ENCODE results near the gene CALML5.

The CALML5 gene

GRCh38 chr10:5499493-5500140 is at the start of gene CALML5:
Gene CALML5 (minus strand): TSS chr10:5499570. CDS start chr10:5499438, 132 bp downstream.
- no peaks in the 10 kb centered on the region for H3K9me3 Mint-ChIP-seq
- H3K36me3 Mint-ChIP-seq (ENCODE audit: low read depth) = no peaks in the 10 kb centered on the region
- DNase-seq (no peak), ATAC-seq (no peak)
- H3K4me3 Mint-ChIP-seq = no peak within 1 kb of the TSS
- H3K27ac Mint-ChIP-seq = no peak within 1 kb of the TSS
- H3K4me1 Mint-ChIP-seq = no peaks in the 10 kb centered on the region
- H3K27me3 Mint-ChIP-seq = peaks cover 11% of the 10 kb centered on the region

DNA sequence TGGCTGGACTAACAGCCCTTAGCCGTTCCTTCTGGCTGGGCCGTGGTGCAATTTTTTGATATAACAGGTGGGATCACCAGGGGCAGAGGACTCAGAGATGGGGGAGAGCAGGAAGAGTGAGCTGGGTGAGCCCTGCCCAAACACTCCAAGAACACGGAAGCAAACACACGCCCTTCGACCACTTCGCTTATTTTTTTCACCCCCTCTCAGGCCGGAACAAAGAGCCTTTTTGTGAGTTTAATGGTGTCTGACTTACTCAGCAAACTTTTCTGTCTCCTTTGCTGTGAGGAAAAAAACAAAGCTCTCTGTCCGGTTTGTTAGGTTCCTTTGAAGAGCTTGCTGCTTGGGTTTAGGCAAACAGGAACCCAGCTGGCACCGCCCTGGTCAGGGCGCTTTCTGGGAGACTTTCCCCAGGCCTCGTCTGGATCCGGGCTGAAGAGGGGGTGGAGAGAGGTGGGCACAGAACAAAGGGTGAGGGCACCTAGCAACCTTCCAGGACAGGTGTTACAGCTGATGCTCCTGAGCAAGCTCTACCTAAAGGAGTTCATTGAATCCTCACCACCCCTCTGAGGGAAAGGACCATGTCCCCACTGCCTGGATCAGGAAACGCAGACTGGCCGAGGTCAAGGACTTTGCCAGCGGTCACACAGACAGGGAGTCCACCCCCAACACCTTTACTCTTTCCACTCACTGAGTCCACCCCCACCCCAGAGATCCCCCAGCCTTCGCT is 48.7 kb upstream of the CALML5 start:
- no peak for DNase-seq
- H3K36me3 Mint-ChIP-seq (ENCODE audit: low read depth) = no peaks in the 10 kb centered on the region
- peaks cover 4% of the 10 kb centered on the region for H3K27me3 Mint-ChIP-seq
- H3K9me3 Mint-ChIP-seq = peaks cover 5% of the 10 kb centered on the region
- peaks cover 27% of the 10 kb centered on the region for H3K4me1 Mint-ChIP-seq
- ATAC-seq = no peak
- H3K27ac Mint-ChIP-seq = no peak overlapping the region
- H3K4me3 Mint-ChIP-seq = no peak overlapping the region

GRCh38 chr10:5547681-5547930 is 48.2 kb upstream of the CALML5 start:
- no peak overlapping the region for H3K4me3 Mint-ChIP-seq
- DNase-seq (no peak), ATAC-seq (no peak)
- no peaks in the 10 kb centered on the region for H3K36me3 Mint-ChIP-seq (ENCODE audit: low read depth)
- H3K27ac Mint-ChIP-seq = no peak overlapping the region
- peaks cover 22% of the 10 kb centered on the region for H3K4me1 Mint-ChIP-seq
- H3K9me3 Mint-ChIP-seq = peaks cover 9% of the 10 kb centered on the region
- peaks cover 4% of the 10 kb centered on the region for H3K27me3 Mint-ChIP-seq

DNA sequence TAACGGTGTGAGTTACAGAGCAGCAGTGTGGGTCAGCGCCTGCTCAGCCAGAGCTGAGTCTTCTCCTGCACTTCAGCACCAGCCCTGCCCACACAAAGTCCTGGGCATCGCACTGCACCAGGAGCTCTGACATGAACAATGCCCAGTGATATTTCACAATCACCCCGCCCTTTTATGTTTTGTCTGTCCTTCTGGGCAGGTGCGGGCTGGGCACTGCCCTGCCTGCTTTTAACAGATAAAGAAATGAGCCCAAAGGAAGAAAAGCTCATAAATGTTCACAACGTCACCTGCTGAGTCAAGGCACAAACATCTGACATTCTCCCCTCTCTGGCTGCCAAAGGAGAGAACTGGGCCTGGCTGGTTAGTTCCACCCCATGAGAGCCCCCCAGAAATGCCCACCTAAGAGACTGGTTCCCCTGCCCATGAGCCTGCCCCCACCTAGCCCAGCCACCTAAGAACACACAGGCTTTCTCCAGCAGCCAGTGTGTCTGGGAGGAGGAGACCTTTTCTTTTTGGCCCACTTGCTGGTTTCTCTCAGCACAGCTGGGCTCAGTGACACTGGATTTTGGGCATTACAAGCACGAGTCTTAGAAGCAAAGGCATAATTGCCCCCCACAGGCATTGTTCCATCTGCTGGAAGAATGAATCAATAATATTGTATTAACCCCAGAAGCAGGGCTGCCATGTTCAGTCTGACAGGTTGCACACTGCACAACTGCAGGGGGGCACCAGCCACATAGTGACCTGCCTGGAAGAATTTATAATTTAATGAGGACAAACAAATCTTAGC is 47.7 kb upstream of the CALML5 start:
- Mint-ChIP-seq H3K4me3 (no peak overlapping the region), H3K27me3 (peaks cover 4% of the 10 kb centered on the region), H3K9me3 (peaks cover 13% of the 10 kb centered on the region), H3K27ac (no peak overlapping the region), H3K4me1 (peaks cover 17% of the 10 kb centered on the region), H3K36me3 (ENCODE audit: low read depth) (peaks cover 2% of the 10 kb centered on the region)
- DNase-seq (no peak), ATAC-seq (no peak)

- ATAC-seq (no peak), DNase-seq (no peak)
- H3K4me3 Mint-ChIP-seq = no peak overlapping the region
- no peak overlapping the region for H3K27ac Mint-ChIP-seq
- H3K36me3 Mint-ChIP-seq (ENCODE audit: low read depth) = peaks cover 3% of the 10 kb centered on the region
- peaks cover 18% of the 10 kb centered on the region for H3K9me3 Mint-ChIP-seq
- peaks cover 4% of the 10 kb centered on the region for H3K27me3 Mint-ChIP-seq
- peaks cover 6% of the 10 kb centered on the region for H3K4me1 Mint-ChIP-seq
These were observed 46.7 kb upstream of the CALML5 start for GRCh38 chr10:5545778-5546710.

DNA sequence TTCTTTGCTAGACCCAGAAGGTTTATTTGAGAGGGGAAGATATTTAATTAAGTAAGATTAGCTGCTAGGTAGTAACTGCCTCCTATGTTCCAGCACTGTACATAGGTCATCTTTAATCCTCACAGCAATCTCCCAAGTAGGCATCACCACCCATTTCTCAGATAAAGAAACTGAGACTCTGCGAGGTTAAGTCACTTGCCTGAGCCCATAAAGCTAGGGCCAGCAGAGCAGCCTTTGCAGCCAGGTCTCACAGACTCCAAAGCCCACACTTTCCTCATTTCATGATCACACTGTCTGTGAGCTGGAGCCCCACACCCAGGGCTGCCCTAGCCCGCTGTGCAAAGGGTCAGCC is 46.0 kb upstream of the CALML5 start:
- DNase-seq (no peak), ATAC-seq (no peak)
- Mint-ChIP-seq H3K4me1 (peaks cover 2% of the 10 kb centered on the region), H3K36me3 (ENCODE audit: low read depth) (peaks cover 3% of the 10 kb centered on the region), H3K27ac (no peak overlapping the region), H3K27me3 (peaks cover 4% of the 10 kb centered on the region), H3K4me3 (no peak overlapping the region), H3K9me3 (peaks cover 18% of the 10 kb centered on the region)

DNA sequence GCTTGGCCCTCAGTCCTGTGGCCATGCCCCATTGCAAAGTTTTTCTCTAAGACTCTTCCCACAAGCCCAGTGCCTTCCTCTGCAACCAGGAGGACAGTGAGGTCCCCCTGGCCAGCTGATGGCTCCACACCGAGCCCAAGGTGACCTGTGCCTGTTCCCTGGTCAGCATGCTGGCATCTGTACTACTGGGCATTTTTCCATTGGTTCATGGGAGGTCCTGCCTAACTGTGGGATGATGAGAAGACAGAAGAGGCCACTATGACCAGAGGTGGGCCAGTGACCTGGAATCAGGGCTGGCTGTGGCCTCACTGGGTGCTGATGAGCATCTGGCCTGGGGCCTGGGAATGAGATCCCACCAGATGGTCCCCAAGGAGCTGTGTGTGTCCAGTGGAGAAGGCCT is 45.6 kb upstream of the CALML5 start:
- no peak overlapping the region for H3K27ac Mint-ChIP-seq
- H3K36me3 Mint-ChIP-seq (ENCODE audit: low read depth) = peaks cover 3% of the 10 kb centered on the region
- H3K4me3 Mint-ChIP-seq = no peak overlapping the region
- DNase-seq (no peak), ATAC-seq (no peak)
- H3K27me3 Mint-ChIP-seq = peaks cover 4% of the 10 kb centered on the region
- H3K9me3 Mint-ChIP-seq = peaks cover 18% of the 10 kb centered on the region
- H3K4me1 Mint-ChIP-seq = no peaks in the 10 kb centered on the region

- Mint-ChIP-seq H3K27ac (no peak overlapping the region), H3K4me1 (no peaks in the 10 kb centered on the region), H3K36me3 (ENCODE audit: low read depth) (peaks cover 3% of the 10 kb centered on the region), H3K4me3 (no peak overlapping the region), H3K27me3 (peaks cover 4% of the 10 kb centered on the region), H3K9me3 (peaks cover 18% of the 10 kb centered on the region)
- DNase-seq (no peak), ATAC-seq (no peak)
These were observed 44.9 kb upstream of the CALML5 start for GRCh38 chr10:5544216-5544805.

GRCh38 chr10:5543623-5544022 is 44.3 kb upstream of the CALML5 start:
- H3K36me3 Mint-ChIP-seq (ENCODE audit: low read depth) = peaks cover 3% of the 10 kb centered on the region
- peaks cover 4% of the 10 kb centered on the region for H3K27me3 Mint-ChIP-seq
- H3K27ac Mint-ChIP-seq = no peak overlapping the region
- peaks cover 18% of the 10 kb centered on the region for H3K9me3 Mint-ChIP-seq
- H3K4me3 Mint-ChIP-seq = no peak overlapping the region
- no peaks in the 10 kb centered on the region for H3K4me1 Mint-ChIP-seq
- ATAC-seq (no peak), DNase-seq (no peak)

DNA sequence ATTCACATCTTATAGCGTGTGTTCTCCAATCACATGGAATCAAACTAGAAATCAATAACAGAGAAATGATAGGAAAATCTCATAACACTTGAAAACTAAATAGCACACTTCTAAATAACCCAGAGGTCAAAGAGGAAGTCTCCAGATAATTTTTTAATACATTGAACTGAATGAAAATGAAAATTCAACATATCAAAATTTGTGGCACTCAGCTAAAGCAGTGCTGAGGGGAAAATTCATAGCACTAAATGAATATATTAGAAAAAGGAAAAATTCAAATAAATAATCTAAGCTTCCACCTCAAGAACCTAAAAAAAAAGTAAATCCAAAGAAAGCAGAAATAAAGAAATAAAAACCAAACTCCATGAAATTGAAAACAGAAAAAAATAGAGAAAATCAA is 42.7 kb upstream of the CALML5 start:
- Mint-ChIP-seq H3K4me1 (no peaks in the 10 kb centered on the region), H3K27ac (no peak overlapping the region), H3K27me3 (peaks cover 4% of the 10 kb centered on the region), H3K36me3 (ENCODE audit: low read depth) (peaks cover 3% of the 10 kb centered on the region), H3K9me3 (peaks cover 18% of the 10 kb centered on the region), H3K4me3 (no peak overlapping the region)
- ATAC-seq (no peak), DNase-seq (no peak)

GRCh38 chr10:5540891-5541290 is 41.5 kb upstream of the CALML5 start:
- Mint-ChIP-seq H3K4me1 (no peaks in the 10 kb centered on the region), H3K36me3 (ENCODE audit: low read depth) (peaks cover 3% of the 10 kb centered on the region), H3K4me3 (no peak overlapping the region), H3K27me3 (no peaks in the 10 kb centered on the region), H3K9me3 (peaks cover 18% of the 10 kb centered on the region), H3K27ac (no peak overlapping the region)
- no peak for DNase-seq
- ATAC-seq = no peak

- Mint-ChIP-seq H3K27me3 (no peaks in the 10 kb centered on the region), H3K27ac (no peak overlapping the region), H3K36me3 (ENCODE audit: low read depth) (peaks cover 3% of the 10 kb centered on the region), H3K9me3 (peaks cover 18% of the 10 kb centered on the region), H3K4me1 (no peaks in the 10 kb centered on the region), H3K4me3 (no peak overlapping the region)
- ATAC-seq (no peak), DNase-seq (no peak)
These were observed 40.7 kb upstream of the CALML5 start for GRCh38 chr10:5540080-5540479.

DNA sequence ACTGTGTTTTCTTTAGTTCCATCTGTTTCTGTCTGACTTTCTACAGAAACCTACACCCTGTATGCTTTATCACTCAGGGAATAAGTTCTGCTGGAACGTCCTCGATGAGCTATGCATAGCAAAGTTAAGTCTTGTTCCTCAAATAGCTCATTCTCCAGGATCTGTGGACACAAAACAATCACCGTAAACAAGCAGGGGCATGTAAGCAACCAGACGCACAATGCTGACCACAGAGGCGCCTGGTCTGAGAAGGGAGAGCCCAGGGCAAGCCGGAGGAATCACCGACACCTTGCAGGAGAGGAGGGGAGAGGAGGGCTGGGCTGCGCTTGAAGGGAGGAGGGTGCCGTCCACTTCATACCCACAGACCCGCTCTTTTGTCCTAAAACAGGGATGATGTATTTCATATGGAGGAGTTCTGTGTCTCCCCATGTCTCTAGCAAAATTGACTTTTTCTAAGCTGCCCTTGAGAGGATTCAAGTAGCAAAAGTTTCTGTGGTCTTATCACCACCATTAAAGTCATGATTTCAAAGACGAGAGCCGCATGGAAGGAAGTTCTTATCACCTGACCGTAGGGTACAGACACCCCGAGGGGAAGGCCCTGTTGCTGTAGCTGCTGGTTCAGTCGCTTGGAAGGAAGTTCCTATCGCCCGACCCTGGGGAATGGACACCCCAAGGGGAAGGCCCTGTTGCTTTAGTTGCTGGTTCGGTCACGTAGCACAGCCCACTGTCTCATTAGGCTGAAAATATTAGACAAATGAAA is 39.7 kb upstream of the CALML5 start:
- H3K27ac Mint-ChIP-seq = no peak overlapping the region
- no peaks in the 10 kb centered on the region for H3K27me3 Mint-ChIP-seq
- H3K36me3 Mint-ChIP-seq (ENCODE audit: low read depth) = peaks cover 3% of the 10 kb centered on the region
- H3K4me3 Mint-ChIP-seq = no peak overlapping the region
- no peaks in the 10 kb centered on the region for H3K4me1 Mint-ChIP-seq
- DNase-seq (no peak), ATAC-seq (no peak)
- H3K9me3 Mint-ChIP-seq = peaks cover 18% of the 10 kb centered on the region
